GM13977 (cell line): ENCODE measurements around the gene GSK3A.

ENCODE experiments used
- DNase-seq: peaks from one replicate; pipeline ENCODE4 v3.0.0; 2012; ENCODE audit warnings: low spot score
- CTCF ChIP-seq: IDR thresholded peaks from 2 replicates; pipeline ENCODE4 v1.5.1; 2012; ENCODE audit warnings: mild to moderate bottlenecking, control low read depth; ENCODE audit not compliant: insufficient read depth; ENCODE audit errors: extremely low read depth, missing control alignments
- in situ Hi-C: fragments of 300-500 bp; cut with MboI; formaldehyde crosslinking; loops from one replicate; pipeline ENCODE4 v1.12.0; 2022; ENCODE audit warnings: low sequenced_read_pairs, low pct_unique_long_range_greater_than_20kb, mixed read lengths, inconsistent platforms; ENCODE audit not compliant: unreplicated experiment

Gene GSK3A

GRCh38 chr19:42277821-42278451, 35.5 kb upstream of the GSK3A start:
- in situ Hi-C loops: loop anchor here (25.0 kb wide), 1 partner anchor 166 kb away; no protein-coding TSS in a partner anchor
- TF ChIP-seq CTCF: no peak
- DNase-seq: no peak

GRCh38 chr19:42276821-42277220, 34.4 kb upstream of the GSK3A start:
- DNase-seq: no peak
- no peak for TF ChIP-seq CTCF
- in situ Hi-C loops: loop anchor here (25.0 kb wide), 1 partner anchor 165 kb away; no protein-coding TSS in a partner anchor

- in situ Hi-C loops: loop anchor here (25.0 kb wide), 1 partner anchor 164 kb away; no protein-coding TSS in a partner anchor
- no peak for TF ChIP-seq CTCF
- no peak for DNase-seq
Observed at GRCh38 chr19:42276284-42276683, 33.9 kb upstream of the GSK3A start.

GRCh38 chr19:42275517-42275916, 33.1 kb upstream of the GSK3A start:
- DNase-seq: no peak
- no peak for TF ChIP-seq CTCF
- in situ Hi-C loops: loop anchor here (25.0 kb wide), 1 partner anchor 163 kb away; no protein-coding TSS in a partner anchor

- TF ChIP-seq CTCF: no peak
- in situ Hi-C loops: loop anchor here (25.0 kb wide), 1 partner anchor 163 kb away; no protein-coding TSS in a partner anchor
- no peak for DNase-seq
Observed at GRCh38 chr19:42275103-42275502, 32.7 kb upstream of the GSK3A start.

GRCh38 chr19:42274065-42274682, 31.8 kb upstream of the GSK3A start:
- no peak for DNase-seq
- in situ Hi-C loops: no loop called here
- no peak for TF ChIP-seq CTCF
